IMR-90 (cell line): ENCODE measurements around the gene EEF1E1. TPM values are rescaled to one million over a fixed set of nuclear protein-coding genes. Genes with fewer than 3 reads are reported as not detected.

Experiments
- ATAC-seq: fragments of 200-7000 bp; cut with Tn5 transposase; 2 replicates; pipeline ENCODE4 v1.9.1; 2020; ENCODE audit warnings: low read depth, mild to moderate bottlenecking, moderate library complexity
- BruUV-seq: library from RNA; stranded (reverse); fragments of 400-500 nt; replicated peaks from 2 replicates; lab custom pipeline; 2021; lab: Mats Ljungman, UMichigan
- CTCF ChIA-PET: fragments of 300-600 bp; formaldehyde crosslinking; extraction: SDS; loops from one replicate; lab custom pipeline; 2021; ENCODE audit warnings: antibody characterized with exemption; lab: Yijun Ruan, JAX
- POLR2A ChIA-PET: fragments of 300-600 bp; sonication (Branson Sonifier 250); formaldehyde crosslinking; loops from one replicate; lab custom pipeline; 2022; ENCODE audit warnings: antibody characterized with exemption; ENCODE audit not compliant: unreplicated experiment; lab: Charles Lee
- DNase-seq: peaks from one replicate; pipeline ENCODE4 v3.0.0; 2013
- H2AFZ ChIP-seq: replicated peaks from 2 replicates; pipeline ENCODE3; 2013; ENCODE audit warnings: low read length, mild to moderate bottlenecking; ENCODE audit not compliant: poor library complexity
- H2AK5ac ChIP-seq: 2 replicates; pipeline ENCODE4 v1.6.1; 2013; ENCODE audit warnings: low read depth, low read length, inconsistent platforms
- H2AK9ac ChIP-seq: replicated peaks from 2 replicates; pipeline ENCODE3; 2013; ENCODE audit warnings: mild to moderate bottlenecking, low read depth, low read length, moderate library complexity; ENCODE audit not compliant: poor library complexity
- H2BK120ac ChIP-seq: 2 replicates; pipeline ENCODE4 v1.6.1; 2013; ENCODE audit warnings: low read depth, low read length, inconsistent platforms
- H2BK15ac ChIP-seq: 3 replicates; pipeline ENCODE4 v1.6.1; 2013; ENCODE audit warnings: low read depth, low read length, inconsistent platforms
- H2BK20ac ChIP-seq: 2 replicates; pipeline ENCODE4 v1.6.1; 2013; ENCODE audit warnings: low read depth, mild to moderate bottlenecking, inconsistent platforms, low read length, moderate library complexity
- H2BK5ac ChIP-seq: 2 replicates; pipeline ENCODE4 v1.6.1; 2013; ENCODE audit warnings: mild to moderate bottlenecking, low read depth, low read length, inconsistent platforms; ENCODE audit not compliant: poor library complexity, severe bottlenecking
- H3K14ac ChIP-seq: replicated peaks from 2 replicates; pipeline ENCODE4 v1.6.1; 2013; ENCODE audit warnings: low read depth, low read length, inconsistent platforms
- H3K18ac ChIP-seq: 2 replicates; pipeline ENCODE4 v1.6.1; 2013; ENCODE audit warnings: low read depth, low read length, control low read depth
- H3K23ac ChIP-seq: 2 replicates; pipeline ENCODE4 v1.6.1; 2013; ENCODE audit warnings: low read depth, low read length, inconsistent platforms
- H3K27ac ChIP-seq: 2 replicates; pipeline ENCODE4 v1.5.1; 2013; ENCODE audit warnings: mild to moderate bottlenecking, control low read depth, low read length; ENCODE audit not compliant: insufficient read depth
- H3K27me3 ChIP-seq: 2 replicates; pipeline ENCODE4 v1.6.1; 2013; ENCODE audit warnings: low read length; ENCODE audit not compliant: control insufficient read depth, insufficient read depth
- H3K36me3 ChIP-seq: 2 replicates; pipeline ENCODE4 v1.6.1; 2013; ENCODE audit warnings: low read length, mixed read lengths; ENCODE audit not compliant: control insufficient read depth, insufficient read depth
- H3K4ac ChIP-seq: 2 replicates; pipeline ENCODE4 v1.6.1; 2013; ENCODE audit warnings: low read depth, low read length, inconsistent platforms
- H3K4me1 ChIP-seq: 2 replicates; pipeline ENCODE4 v1.6.1; 2013; ENCODE audit warnings: low read length, mixed read lengths; ENCODE audit not compliant: control insufficient read depth, insufficient read depth
- H3K4me2 ChIP-seq: 2 replicates; pipeline ENCODE4 v1.6.1; 2013; ENCODE audit warnings: low read depth, mild to moderate bottlenecking, control low read depth, low read length, moderate library complexity
- H3K4me3 ChIP-seq: 2 replicates; pipeline ENCODE4 v1.5.1; 2013; ENCODE audit warnings: low read depth, mild to moderate bottlenecking, control low read depth, low read length, moderate library complexity; ENCODE audit not compliant: insufficient read depth
- H3K56ac ChIP-seq: 2 replicates; pipeline ENCODE4 v1.6.1; 2013; ENCODE audit warnings: low read length, inconsistent platforms; ENCODE audit not compliant: insufficient read depth; ENCODE audit errors: extremely low read depth
- H3K79me1 ChIP-seq, 2 experiments: 2 replicates each; pipeline ENCODE4 v1.6.1; 2013; ENCODE audit warnings: low read length in 2 of 2, inconsistent platforms in 1 of 2, low read depth in 1 of 2
- H3K9ac ChIP-seq: 2 replicates; pipeline ENCODE4 v1.6.1; 2013; ENCODE audit warnings: low read depth, low read length, control low read depth
- H3K9me1 ChIP-seq: 2 replicates; pipeline ENCODE4 v1.6.1; 2013; ENCODE audit warnings: low read length, inconsistent platforms; ENCODE audit not compliant: insufficient read depth
- H3K9me3 ChIP-seq: 2 replicates; pipeline ENCODE4 v1.6.1; 2013; ENCODE audit warnings: low read length; ENCODE audit not compliant: control insufficient read depth, insufficient read depth
- H4K20me1 ChIP-seq: 2 replicates; pipeline ENCODE4 v1.6.1; 2013; ENCODE audit warnings: low read length, inconsistent platforms; ENCODE audit not compliant: insufficient read depth
- H4K5ac ChIP-seq: 2 replicates; pipeline ENCODE4 v1.6.1; 2013; ENCODE audit warnings: mild to moderate bottlenecking, low read depth, low read length, control low read depth
- H4K8ac ChIP-seq, 2 experiments: 2 replicates each; pipeline ENCODE4 v1.6.1; 2013; ENCODE audit warnings: low read depth in 2 of 2, low read length in 2 of 2, control low read depth in 1 of 2, inconsistent platforms in 1 of 2
- H4K91ac ChIP-seq: 2 replicates; pipeline ENCODE4 v1.6.1; 2013; ENCODE audit warnings: low read depth, low read length, inconsistent platforms; ENCODE audit not compliant: insufficient read depth
- CEBPB ChIP-seq: IDR thresholded peaks from 2 replicates; pipeline ENCODE4 v1.6.1; 2012; ENCODE audit warnings: low read depth, low read length, improper control_type of control experiment
- CTCF ChIP-seq: conservative IDR thresholded peaks from 2 replicates; pipeline ENCODE4 v1.5.1; 2012; ENCODE audit warnings: mild to moderate bottlenecking, low read depth, low read length, improper control_type of control experiment
- ELK1 ChIP-seq: fragments of 150-350 bp; IDR thresholded peaks from 2 replicates; pipeline ENCODE4 v1.6.1; 2016; ENCODE audit warnings: low read depth, mild to moderate bottlenecking, low read length, moderate library complexity, borderline replicate concordance
- FOS ChIP-seq: fragments of 150-350 bp; IDR thresholded peaks from 2 replicates; pipeline ENCODE4 v1.6.1; 2016; ENCODE audit warnings: low read depth, low read length
- POLR2A ChIP-seq: IDR thresholded peaks from 2 replicates; pipeline ENCODE4 v1.6.1; 2012; ENCODE audit warnings: mild to moderate bottlenecking, low read depth, low read length
- WGBS, 2 experiments: methylation state at CpG; one replicate each; pipeline versions ENCODE4 v1.1.5 to v1.1.7; 2013; ENCODE audit warnings: missing lambda C conversion rate in 2 of 2; ENCODE audit not compliant: insufficient read length in 1 of 2; ENCODE audit errors: extremely low coverage in 2 of 2; 5-methylcytosine and 5-hydroxymethylcytosine counted together
- dilution Hi-C: fragments of 300-500 bp; cut with HindIII; formaldehyde crosslinking; loops from one replicate; pipeline ENCODE4 v1.14.3; 2018; ENCODE audit warnings: low sequenced_read_pairs; ENCODE audit not compliant: unreplicated experiment
- in situ Hi-C: fragments of 300-500 bp; cut with MboI; formaldehyde crosslinking; loops from 3 replicates; pipeline ENCODE4 v1.14.3; 2019; ENCODE audit warnings: low sequenced_read_pairs, inconsistent platforms, mixed read lengths
- intact Hi-C: fragments of 100-400 bp; cut with micrococcal nuclease; formaldehyde crosslinking; loops from 2 replicates; pipeline ENCODE4 v1.10.0; 2022
- polyA plus RNA-seq, 3 experiments: library from polyadenylated mRNA; depleted of rRNA; stranded (reverse); fragments of >200 nt; gene quantifications; 2 replicates each; pipeline ENCODE4 v1.2.3, GENCODE V29; 2012; ENCODE audit warnings: low replicate concordance in 1 of 3
- total RNA-seq: library from RNA; depleted of rRNA; stranded (reverse); fragments of >200 nt; gene quantifications from 2 replicates; pipeline ENCODE4 v1.2.3, GENCODE V29; 2012

Gene EEF1E1
- total and polyA plus RNA-seq, 2 of the 4 experiments (the other 2 are of a cell fraction), result 65.8 to 68.6 TPM

- intact Hi-C loops, result no loop called here
- Histone ChIP-seq H3K4me1 (peaks cover 6% of the 10 kb centered on the region), H4K20me1 (no peaks in the 10 kb centered on the region), H4K5ac (no peak overlapping the region), H2AK9ac (no peak overlapping the region), H3K4ac (no peak overlapping the region), H2BK15ac (no peak overlapping the region), H3K4me2 (no peak overlapping the region), H2BK5ac (no peak overlapping the region), H3K79me1 (no peaks in the 10 kb centered on the region), H2AFZ (no peak overlapping the region), H2BK20ac (no peak overlapping the region), H3K4me3 (no peak overlapping the region), H4K91ac (no peak overlapping the region), H3K27me3 (no peaks in the 10 kb centered on the region), H3K9me1 (no peaks in the 10 kb centered on the region), H3K9me3 (no peaks in the 10 kb centered on the region), H3K14ac (no peak overlapping the region), H3K36me3 (no peaks in the 10 kb centered on the region), H3K27ac (no peak overlapping the region), H3K23ac (no peak overlapping the region), H3K56ac (no peak overlapping the region), H3K9ac (no peak overlapping the region), H4K8ac (no peak overlapping the region), H2AK5ac (no peak overlapping the region), H2BK120ac (no peak overlapping the region), H3K18ac (no peak overlapping the region)
- DNase-seq, result no peak
- WGBS, 2 experiments, result no CpG with 5 or more reads among the region's 4 CpGs
- no TSS peak for BruUV-seq
- TF ChIP-seq CTCF (no peak), POLR2A (no peak), FOS (no peak), CEBPB (peak; percentile 48), ELK1 (no peak)
- ATAC-seq, result no peak
- in situ Hi-C loops, result no loop called here
- POLR2A ChIA-PET, result no interaction called here
- CTCF ChIA-PET, result no interaction called here
- dilution Hi-C loops, result no loop called here
Measured at GRCh38 chr6:8114956-8115355, 12.6 kb upstream of the EEF1E1 start.
